ENCODE measurements around the gene NINJ2.
"Not testable (repeated sequence)": the region's sequence is repeated elsewhere in the genome, so short reads cannot be mapped to it uniquely, and the experiment has no call there.

NINJ2 gene, protein sequence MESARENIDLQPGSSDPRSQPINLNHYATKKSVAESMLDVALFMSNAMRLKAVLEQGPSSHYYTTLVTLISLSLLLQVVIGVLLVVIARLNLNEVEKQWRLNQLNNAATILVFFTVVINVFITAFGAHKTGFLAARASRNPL

DNA sequence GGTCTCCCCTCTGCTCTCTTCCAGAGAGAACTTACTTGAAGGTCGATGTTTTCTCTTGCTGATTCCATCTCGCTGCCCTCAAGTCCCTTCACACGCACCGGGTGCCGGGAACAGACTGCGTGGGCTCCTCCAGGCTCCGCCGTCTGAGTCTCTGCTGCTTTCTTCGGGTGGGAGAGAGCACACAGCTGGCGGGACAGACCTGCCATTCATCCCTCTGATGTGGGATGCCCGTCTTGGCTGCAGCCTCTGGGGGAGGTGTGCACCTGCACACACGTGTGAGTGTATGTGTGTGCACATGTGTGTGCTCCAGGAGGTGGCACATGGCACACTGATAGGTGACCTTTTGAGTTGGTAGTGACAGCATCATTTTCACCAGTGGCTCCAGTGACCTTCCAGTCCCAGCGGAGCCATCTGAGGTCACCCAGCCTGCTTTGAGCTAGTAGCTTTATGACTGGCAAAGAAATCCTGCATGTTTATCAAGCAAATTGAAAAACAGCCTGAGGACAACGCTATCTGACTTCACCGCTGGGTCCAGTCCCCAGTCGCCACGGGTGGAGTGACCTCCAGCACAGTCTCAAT, at the start of gene NINJ2:
Gene NINJ2, minus strand, starts transcription at position 153 of the 579 bp plus-strand sequence. Its CDS starts 85 bp downstream, at position 68.
- no peak for DNase-seq

- no peak for DNase-seq
Observed at GRCh38 chr12:712172-712863, 49.1 kb upstream of the NINJ2 start.

- no peak for DNase-seq
Observed at GRCh38 chr12:709455-710020, 46.3 kb upstream of the NINJ2 start.

DNA sequence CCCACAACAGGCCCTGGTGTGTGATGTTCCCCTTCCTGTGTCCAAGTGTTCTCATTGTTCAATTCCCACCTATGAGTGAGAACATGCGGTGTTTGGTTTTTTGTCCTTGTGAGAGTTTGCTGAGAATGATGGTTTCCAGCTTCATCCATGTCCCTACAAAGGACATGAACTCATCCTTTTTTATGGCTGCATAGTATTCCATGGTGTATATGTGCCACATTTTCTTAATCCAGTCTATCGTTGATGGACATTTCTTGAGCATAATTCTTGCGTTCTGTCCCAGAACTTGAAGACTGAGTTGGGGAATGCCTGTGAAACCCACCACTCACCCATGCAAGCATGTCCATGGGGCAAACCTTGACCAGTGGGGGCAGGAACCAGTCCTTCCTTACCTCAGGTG, 44.8 kb upstream of the NINJ2 start:
- DNase-seq = not testable (repeated sequence)

- DNase-seq = no peak
Observed at GRCh38 chr12:704516-705242, 41.4 kb upstream of the NINJ2 start.

GRCh38 chr12:701896-702539, 38.8 kb upstream of the NINJ2 start:
- DNase-seq = no peak

- no peak for DNase-seq
Observed at GRCh38 chr12:700016-700415, 36.8 kb upstream of the NINJ2 start.

- DNase-seq = not testable (repeated sequence)
Observed at GRCh38 chr12:698222-698621, 35.0 kb upstream of the NINJ2 start.

DNA sequence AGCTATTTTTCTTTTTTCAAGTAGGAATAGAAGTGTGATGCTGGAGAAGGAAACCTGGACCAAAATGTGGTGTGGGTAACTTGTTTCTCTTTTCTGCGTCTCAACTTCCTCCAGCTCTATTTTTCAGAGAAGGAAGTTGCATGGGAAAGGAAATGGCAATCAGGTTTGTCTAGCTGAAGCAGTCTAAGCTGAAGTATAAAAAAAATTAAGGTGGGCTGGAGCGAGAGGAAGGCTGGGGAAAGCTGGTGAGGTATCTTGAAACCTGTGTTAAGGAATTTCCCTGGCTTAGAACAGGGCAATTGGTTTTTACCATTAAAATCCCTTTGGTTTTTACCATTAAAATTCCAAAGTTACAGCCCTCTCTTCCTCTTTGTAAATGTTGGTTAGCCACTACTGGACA, 34.2 kb upstream of the NINJ2 start:
- DNase-seq = no peak

DNA sequence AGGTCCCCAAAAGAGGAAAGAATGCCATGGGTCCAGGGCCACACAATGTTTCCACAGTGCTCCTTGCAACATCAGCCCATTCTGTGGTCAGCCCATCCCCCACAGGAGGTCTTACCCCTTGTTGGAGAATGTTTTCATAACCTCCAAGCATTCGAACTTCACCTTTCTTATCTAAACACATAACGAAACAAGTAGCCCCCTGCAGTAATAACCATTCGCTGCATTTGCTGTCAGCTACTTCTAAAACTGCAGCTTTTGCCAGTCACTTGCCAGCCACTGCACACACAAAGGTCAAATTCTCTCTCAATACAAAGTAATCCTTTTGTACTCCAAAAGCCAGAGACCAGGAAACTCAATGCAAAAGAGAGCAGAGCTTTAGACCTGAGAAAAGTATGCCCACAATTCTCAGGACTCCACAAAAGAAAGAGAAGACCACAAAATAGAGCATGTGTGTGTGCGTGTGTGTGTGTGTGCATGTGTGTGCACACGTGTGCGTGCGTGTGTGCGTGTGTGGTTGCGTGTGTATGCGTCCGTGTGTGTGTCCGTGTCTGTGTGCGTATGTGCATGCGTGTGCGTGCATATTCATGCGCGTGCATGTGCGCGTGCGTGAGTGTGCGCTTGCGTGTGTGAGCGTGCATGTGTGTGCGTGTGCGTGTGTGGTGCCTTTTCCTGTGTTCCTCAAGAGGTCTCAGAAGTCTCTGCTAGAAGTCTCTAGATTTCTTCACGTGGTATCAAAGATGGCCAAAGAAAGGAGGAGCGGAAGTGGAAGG, 31.7 kb upstream of the NINJ2 start:
- no peak for DNase-seq

DNA sequence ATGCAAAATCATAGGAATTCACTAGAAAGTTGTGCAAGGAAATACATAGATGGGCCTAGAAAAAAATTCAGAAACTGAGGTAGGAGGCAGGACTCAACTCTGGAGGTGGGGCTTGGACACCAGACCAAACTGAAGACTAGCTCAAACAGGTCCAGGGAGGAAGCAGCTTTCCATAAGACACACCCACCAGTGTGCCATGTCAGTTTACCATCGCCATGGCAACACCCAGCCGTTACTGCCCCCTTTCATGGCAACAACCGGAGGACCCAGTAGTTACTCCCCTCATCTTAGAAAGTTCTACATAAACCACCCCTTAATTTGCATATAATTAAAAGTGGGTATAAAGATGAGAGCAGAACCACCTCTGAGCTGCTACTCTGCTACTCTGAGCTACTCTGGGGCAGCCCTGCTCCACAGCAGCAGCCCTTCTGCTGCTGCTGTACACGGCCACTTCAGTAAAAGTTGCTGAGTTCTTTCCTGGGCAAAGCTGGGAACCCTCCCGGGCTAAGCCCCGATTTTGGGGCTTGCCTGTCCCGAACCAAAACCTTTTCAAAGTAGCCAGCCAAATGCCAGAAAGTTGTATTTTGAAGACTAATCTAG, 30.8 kb upstream of the NINJ2 start:
- DNase-seq = no peak

- no peak for DNase-seq
Observed at GRCh38 chr12:692274-692673, 29.0 kb upstream of the NINJ2 start.

DNA sequence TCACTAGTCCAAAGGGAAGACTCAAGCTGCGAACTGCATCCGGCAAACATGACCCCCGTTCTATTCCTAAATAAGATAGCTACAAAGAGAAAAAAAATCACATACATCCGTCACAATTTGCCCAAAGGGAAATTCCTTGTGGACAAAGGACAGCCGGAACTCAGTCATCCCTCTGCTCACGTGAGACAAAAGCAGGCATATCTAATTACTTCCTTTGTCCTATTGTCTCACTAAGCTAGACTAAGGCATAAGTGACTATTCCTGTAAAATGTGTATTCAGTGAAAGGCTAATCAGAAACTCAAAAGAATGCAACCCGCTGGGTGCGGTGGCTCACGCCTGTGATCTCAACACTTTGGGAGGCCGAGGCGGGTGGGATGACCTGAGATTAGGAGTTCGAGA, 27.2 kb upstream of the NINJ2 start:
- DNase-seq = no peak

DNA sequence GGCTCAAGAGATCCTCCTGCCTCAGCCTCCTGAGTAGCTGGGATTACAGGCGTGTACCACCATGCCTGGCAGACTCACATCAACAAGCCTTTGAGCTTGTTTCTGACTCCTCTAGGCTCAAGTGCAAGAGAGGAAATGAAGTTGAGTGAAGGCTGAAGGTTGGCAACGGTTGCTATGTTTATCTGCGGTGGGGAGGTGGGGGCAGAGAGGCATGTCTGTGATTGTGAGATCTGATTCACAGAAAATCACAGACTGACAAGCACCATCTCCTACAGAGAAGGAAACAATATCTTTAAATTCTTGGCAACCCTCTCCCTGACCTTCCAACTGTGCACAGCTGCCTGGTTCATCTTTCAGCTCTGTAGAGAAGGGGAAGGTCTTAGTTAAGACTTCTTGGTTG, 22.1 kb upstream of the NINJ2 start:
- DNase-seq = no peak

GRCh38 chr12:684416-684815, 21.2 kb upstream of the NINJ2 start:
- no peak for DNase-seq

- no peak for DNase-seq
Observed at GRCh38 chr12:681568-682256, 18.5 kb upstream of the NINJ2 start.

- no peak for DNase-seq
Observed at GRCh38 chr12:678747-679712, 15.8 kb upstream of the NINJ2 start.

- no peak for DNase-seq
Observed at GRCh38 chr12:675562-675961, 12.3 kb upstream of the NINJ2 start.

- DNase-seq = no peak
Observed at GRCh38 chr12:674272-674781, 11.1 kb upstream of the NINJ2 start.

- no peak for DNase-seq
Observed at GRCh38 chr12:673849-674248, 10.6 kb upstream of the NINJ2 start.
